ENCODE data around the gene ADAMTS17. TPM values are rescaled to one million over a fixed set of nuclear protein-coding genes. Genes with fewer than 3 reads are reported as not detected.

ADAMTS17 gene
- total RNA-seq, 1 experiment from 2014 or later: 1.5 TPM

DNA sequence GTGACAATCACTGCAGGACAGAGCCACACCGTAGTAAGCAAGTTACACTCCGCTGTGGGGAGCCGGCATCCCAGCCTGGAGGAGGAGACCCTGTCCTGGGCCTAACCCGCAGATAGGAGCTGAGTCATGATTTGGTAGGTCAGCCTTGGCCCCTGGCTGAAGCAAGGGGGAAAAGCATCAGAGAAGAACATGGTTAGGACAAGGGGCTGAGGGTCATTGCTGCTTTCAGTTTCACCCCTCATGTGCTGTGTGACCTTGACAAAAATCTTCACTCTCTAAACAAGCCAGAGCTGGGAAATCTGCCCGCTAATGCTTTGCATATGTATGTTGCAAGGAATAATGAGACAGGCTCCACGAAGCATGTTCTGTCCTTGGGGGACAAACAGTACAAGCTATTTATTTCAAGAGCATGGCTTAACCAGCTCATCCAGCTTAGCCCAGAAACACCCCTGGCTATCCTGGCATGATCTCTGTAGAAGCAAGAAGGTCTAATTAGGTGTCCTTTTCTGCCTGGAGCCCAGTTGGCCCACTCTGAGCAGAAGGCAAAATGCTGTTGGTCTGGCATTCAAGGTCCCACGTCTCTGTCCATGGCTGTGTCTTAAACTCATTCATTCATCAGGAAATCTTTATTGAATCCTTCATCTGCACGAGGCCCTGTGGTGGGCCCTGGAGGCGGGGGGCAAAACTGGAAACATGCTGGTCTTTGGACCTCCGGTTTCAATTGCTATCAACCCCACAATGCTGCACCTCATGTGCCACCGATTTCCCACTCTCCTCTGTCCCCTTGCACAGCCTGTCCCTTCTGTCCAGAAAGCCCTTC lies 387.2 kb downstream of the ADAMTS17 start:
- H3K36me3 Mint-ChIP-seq (ENCODE audit: insufficient read depth, unreplicated experiment): no peaks in the 10 kb centered on the region
- H3K27ac Mint-ChIP-seq (ENCODE audit: unreplicated experiment): no peak overlapping the region
- DNase-seq: no peak
- Histone ChIP-seq H3K27me3 (replicated peaks; ENCODE audit: control insufficient read depth, insufficient read depth, low read length) (no peaks in the 10 kb centered on the region), H3K4me1 (no peaks in the 10 kb centered on the region), H3K4me3 (ENCODE audit: low read depth, low read length) (no peak overlapping the region), H3K36me3 (ENCODE audit: control insufficient read depth, insufficient read depth, low read length) (no peaks in the 10 kb centered on the region), H3K9me3 (no peaks in the 10 kb centered on the region)
- H3K4me1 Mint-ChIP-seq (ENCODE audit: low read depth, unreplicated experiment): no peaks in the 10 kb centered on the region
- TF ChIP-seq, protein P1, sequence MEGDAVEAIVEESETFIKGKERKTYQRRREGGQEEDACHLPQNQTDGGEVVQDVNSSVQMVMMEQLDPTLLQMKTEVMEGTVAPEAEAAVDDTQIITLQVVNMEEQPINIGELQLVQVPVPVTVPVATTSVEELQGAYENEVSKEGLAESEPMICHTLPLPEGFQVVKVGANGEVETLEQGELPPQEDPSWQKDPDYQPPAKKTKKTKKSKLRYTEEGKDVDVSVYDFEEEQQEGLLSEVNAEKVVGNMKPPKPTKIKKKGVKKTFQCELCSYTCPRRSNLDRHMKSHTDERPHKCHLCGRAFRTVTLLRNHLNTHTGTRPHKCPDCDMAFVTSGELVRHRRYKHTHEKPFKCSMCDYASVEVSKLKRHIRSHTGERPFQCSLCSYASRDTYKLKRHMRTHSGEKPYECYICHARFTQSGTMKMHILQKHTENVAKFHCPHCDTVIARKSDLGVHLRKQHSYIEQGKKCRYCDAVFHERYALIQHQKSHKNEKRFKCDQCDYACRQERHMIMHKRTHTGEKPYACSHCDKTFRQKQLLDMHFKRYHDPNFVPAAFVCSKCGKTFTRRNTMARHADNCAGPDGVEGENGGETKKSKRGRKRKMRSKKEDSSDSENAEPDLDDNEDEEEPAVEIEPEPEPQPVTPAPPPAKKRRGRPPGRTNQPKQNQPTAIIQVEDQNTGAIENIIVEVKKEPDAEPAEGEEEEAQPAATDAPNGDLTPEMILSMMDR (IDR thresholded peaks at IDR 0.05; ENCODE audit: insufficient read depth in 1 of 2, low read depth in 1 of 2, low read length in 1 of 2, severe bottlenecking in 1 of 2, unreplicated experiment in 1 of 2): no peak
- ChIA-PET POLR2A (no interaction called here), CTCF (no interaction called here)
- H3K9me3 Mint-ChIP-seq (ENCODE audit: unreplicated experiment): peaks cover 11% of the 10 kb centered on the region
- no peaks in the 10 kb centered on the region for H3K27me3 Mint-ChIP-seq (ENCODE audit: insufficient read depth, unreplicated experiment)
- no peak overlapping the region for H3K4me3 Mint-ChIP-seq (ENCODE audit: unreplicated experiment)
- intact Hi-C loops (cut with micrococcal nuclease; ENCODE audit: unreplicated experiment): no loop called here
- BruUV-seq (replicated peaks): no TSS peak

DNA sequence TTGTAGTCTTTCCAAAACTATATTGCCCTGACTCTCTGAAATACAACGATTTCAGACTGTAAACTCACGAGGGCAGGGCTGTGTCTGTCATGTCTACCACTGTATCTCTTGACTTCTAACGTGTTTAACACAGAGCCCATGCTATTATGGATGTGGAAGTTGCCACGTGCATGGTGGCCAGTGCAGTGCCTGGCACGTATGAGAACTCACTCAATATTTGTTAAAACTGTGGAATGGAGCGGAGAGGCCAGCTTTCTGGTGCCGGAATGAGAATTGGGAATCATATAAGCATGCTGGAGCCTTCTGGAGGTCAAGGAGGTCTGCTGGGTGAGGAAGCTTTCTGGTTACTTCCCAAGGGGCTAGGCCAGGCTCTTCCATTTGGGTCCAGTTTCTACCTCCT lies 387.9 kb downstream of the ADAMTS17 start:
- H3K4me3 ChIP-seq (ENCODE audit: low read depth, low read length): no peak overlapping the region
- Mint-ChIP-seq H3K4me1 (ENCODE audit: low read depth, unreplicated experiment) (no peaks in the 10 kb centered on the region), H3K9me3 (ENCODE audit: unreplicated experiment) (peaks cover 11% of the 10 kb centered on the region), H3K27me3 (ENCODE audit: insufficient read depth, unreplicated experiment) (no peaks in the 10 kb centered on the region), H3K27ac (ENCODE audit: unreplicated experiment) (no peak overlapping the region), H3K36me3 (ENCODE audit: insufficient read depth, unreplicated experiment) (no peaks in the 10 kb centered on the region), H3K4me3 (ENCODE audit: unreplicated experiment) (no peak overlapping the region)
- no peaks in the 10 kb centered on the region for H3K4me1 ChIP-seq
- no peaks in the 10 kb centered on the region for H3K9me3 ChIP-seq
- no peaks in the 10 kb centered on the region for H3K27me3 ChIP-seq (replicated peaks; ENCODE audit: control insufficient read depth, insufficient read depth, low read length)
- ChIA-PET POLR2A (no interaction called here), CTCF (no interaction called here)
- BruUV-seq (replicated peaks): no TSS peak
- no peak for DNase-seq
- TF ChIP-seq, protein P1 (IDR thresholded peaks at IDR 0.05; ENCODE audit: insufficient read depth in 1 of 2, low read depth in 1 of 2, low read length in 1 of 2, severe bottlenecking in 1 of 2, unreplicated experiment in 1 of 2): no peak
- H3K36me3 ChIP-seq (ENCODE audit: control insufficient read depth, insufficient read depth, low read length): no peaks in the 10 kb centered on the region
- intact Hi-C loops (cut with micrococcal nuclease; ENCODE audit: unreplicated experiment): no loop called here

DNA sequence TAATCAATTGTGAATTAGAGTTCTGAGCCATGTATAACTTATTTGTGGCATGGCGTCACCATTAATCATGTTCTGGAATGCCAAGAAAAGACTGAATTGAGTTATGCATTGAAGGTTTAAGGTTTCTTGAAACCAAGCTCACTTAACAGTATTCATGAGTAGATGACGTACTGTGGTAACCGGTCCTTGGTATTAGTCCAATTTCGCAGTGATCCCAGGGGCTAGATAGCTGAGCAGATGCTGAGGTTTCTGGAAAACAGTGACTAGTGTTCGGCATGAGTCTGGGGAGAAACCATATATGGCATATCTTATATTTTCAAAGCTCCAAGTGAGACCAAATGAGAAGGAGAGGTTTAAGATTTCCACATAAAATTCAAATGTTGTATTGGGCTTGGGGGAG lies 390.3 kb downstream of the ADAMTS17 start:
- Mint-ChIP-seq H3K9me3 (ENCODE audit: unreplicated experiment) (peaks cover 11% of the 10 kb centered on the region), H3K27ac (ENCODE audit: unreplicated experiment) (no peak overlapping the region), H3K4me1 (ENCODE audit: low read depth, unreplicated experiment) (no peaks in the 10 kb centered on the region), H3K4me3 (ENCODE audit: unreplicated experiment) (no peak overlapping the region), H3K27me3 (ENCODE audit: insufficient read depth, unreplicated experiment) (no peaks in the 10 kb centered on the region), H3K36me3 (ENCODE audit: insufficient read depth, unreplicated experiment) (no peaks in the 10 kb centered on the region)
- DNase-seq: no peak
- intact Hi-C loops (cut with micrococcal nuclease; ENCODE audit: unreplicated experiment): no loop called here
- TF ChIP-seq, protein P1 (IDR thresholded peaks at IDR 0.05; ENCODE audit: insufficient read depth in 1 of 2, low read depth in 1 of 2, low read length in 1 of 2, severe bottlenecking in 1 of 2, unreplicated experiment in 1 of 2): no peak
- no peaks in the 10 kb centered on the region for H3K4me1 ChIP-seq
- no peaks in the 10 kb centered on the region for H3K9me3 ChIP-seq
- no peak overlapping the region for H3K4me3 ChIP-seq (ENCODE audit: low read depth, low read length)
- no peaks in the 10 kb centered on the region for H3K27me3 ChIP-seq (replicated peaks; ENCODE audit: control insufficient read depth, insufficient read depth, low read length)
- CTCF ChIA-PET: no interaction called here
- POLR2A ChIA-PET: no interaction called here
- no TSS peak for BruUV-seq (replicated peaks)
- no peaks in the 10 kb centered on the region for H3K36me3 ChIP-seq (ENCODE audit: control insufficient read depth, insufficient read depth, low read length)
